NOMO-1 treated with DMSO at 0.1 percent for 48 hours (cell line): ENCODE measurements around the gene PTH1R.
"Not testable (repeated sequence)": the region's sequence is repeated elsewhere in the genome, so short reads cannot be mapped to it uniquely, and the experiment has no call there.

Source experiments
- DNase-seq: peaks from one replicate; lab custom pipeline; 2025; ENCODE audit not compliant: unreplicated experiment; lab: John Stamatoyannopoulos, UW

The PTH1R gene

GRCh38 chr3:46909535-46910161 lies 32.1 kb downstream of the PTH1R start:
- peak; percentile 84 for DNase-seq

DNA sequence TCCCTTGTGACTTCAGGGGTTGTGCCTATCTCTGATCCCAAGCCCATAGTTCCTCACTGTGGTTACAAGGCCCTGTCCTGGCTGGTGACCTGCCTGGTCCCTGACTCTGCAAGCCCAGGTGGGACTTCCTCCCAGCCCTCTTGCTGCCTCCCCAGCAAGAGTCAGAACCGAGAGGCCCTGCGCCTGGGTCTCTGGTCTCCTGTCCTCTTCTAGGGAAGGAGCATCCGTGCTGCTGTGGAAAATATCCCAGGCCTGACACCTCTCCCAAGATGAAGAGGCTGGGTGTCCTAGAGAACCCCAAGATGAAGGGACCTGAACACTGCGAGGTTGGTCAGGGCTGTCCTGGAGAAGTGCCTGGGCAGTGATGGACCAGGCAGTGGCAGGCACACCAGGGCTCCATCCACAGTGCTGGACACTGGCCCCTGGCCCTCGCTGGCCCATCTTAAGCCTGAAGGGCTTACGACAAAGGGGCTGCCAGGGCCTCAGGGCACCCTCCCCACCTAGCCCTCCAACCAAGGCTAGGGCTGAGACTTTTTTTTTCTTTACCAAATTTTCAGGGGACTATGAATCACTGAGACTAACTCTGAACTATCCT lies 32.7 kb downstream of the PTH1R start:
- DNase-seq, result no peak

DNA sequence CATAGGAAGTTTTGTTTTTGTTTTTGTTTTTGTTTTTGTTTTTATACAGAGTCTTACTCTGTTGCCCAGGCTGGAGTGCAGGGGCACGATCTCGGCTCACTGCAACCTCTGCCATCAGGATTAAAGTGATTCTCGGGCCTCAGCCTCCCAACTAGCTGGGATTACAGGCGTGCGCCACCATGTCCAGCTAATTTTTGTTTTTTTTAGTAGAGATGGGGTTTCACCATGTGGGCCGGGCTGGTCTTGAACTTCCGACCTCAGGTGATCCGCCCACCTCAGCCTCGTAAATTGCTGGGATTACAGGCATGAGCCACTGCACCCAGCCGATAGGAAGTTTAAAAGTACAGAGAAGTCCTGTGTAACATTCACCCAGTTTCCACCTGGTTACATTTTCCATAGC lies 33.4 kb downstream of the PTH1R start:
- not testable (repeated sequence) for DNase-seq

GRCh38 chr3:46912986-46913385 lies 35.5 kb downstream of the PTH1R start:
- no peak for DNase-seq

GRCh38 chr3:46913644-46914043 lies 36.1 kb downstream of the PTH1R start:
- no peak for DNase-seq

GRCh38 chr3:46914849-46915248 lies 37.3 kb downstream of the PTH1R start:
- DNase-seq, result no peak

GRCh38 chr3:46915297-46915822 lies 37.8 kb downstream of the PTH1R start:
- no peak for DNase-seq

- no peak for DNase-seq
These were observed 38.8 kb downstream of the PTH1R start for GRCh38 chr3:46916278-46916677.

DNA sequence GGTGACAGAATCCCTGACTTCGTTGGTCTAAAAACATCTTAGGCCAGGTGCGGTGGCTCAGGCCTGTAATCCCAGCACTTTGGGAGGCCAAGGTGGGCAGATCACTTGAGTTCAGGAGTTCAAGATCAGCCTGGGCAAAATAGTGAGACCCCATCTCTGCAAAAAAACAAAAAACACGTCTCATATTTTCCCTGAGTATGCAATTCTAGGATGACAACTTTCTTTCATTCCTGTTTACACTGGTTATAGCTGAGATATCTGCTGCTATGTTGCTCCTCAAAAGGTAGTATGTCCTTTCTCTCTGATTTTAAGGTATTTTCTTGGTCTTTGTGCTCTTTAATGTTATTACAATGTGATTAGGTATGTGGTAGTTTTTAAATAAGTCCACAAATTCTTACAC lies 39.3 kb downstream of the PTH1R start:
- DNase-seq, result no peak

- no peak for DNase-seq
These were observed 39.7 kb downstream of the PTH1R start for GRCh38 chr3:46917257-46917656.

DNA sequence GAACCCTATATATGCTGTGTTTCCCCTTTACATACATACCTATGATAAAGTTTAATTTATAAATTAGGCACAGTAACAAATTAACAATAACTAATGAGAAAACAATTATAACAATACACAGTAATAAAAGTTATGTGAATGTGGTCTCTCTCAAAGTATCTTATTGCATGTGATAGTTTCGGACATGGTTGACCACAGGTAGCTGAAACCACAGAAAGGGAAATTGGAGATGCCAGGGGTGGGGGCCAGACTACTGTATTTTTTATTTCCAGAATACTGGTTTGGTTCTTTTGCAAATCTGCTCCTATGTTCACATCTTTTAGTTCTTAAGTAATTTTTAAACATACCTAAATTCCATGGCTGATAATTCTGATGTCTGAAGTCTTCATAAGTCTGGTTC lies 40.7 kb downstream of the PTH1R start:
- no peak for DNase-seq

DNA sequence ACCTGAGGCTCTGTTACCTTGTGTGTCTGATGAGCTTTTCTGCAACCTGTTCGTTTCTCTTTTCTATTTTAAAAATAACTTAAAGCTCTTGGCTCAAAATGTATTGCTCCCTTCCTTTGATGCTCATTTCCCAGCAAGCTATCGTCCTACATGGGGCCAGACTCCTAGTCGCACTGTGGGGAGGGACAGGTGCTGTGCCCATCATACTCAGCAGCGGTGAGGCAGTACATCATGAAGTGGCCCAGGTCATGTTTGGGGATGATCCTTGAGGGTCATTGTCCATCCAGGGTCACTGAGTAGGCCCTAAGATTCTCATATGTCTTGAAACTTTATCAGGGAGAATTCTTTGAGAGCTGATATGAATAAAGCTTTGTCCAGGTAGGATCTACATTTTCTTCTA lies 41.1 kb downstream of the PTH1R start:
- DNase-seq, result no peak

DNA sequence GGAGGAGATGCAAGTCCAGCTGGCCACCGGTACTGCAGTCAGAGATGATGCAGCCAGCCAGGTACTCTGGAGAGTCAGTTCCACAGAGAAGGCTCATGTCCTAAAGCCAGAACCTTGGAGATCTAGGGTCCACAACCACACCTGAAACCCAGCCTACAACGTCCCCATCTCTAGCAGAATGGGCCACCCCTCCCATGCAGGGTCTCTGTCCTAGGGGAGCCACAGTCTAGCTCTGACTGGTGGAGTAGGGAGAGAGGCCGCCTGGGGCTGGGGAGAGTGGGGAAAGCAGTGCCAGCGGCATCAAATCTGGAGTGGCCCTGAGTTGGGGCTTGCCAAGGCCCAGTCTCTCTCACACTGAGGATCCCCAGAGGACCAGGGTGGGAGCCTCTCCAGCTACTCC lies 43.5 kb downstream of the PTH1R start:
- no peak for DNase-seq

DNA sequence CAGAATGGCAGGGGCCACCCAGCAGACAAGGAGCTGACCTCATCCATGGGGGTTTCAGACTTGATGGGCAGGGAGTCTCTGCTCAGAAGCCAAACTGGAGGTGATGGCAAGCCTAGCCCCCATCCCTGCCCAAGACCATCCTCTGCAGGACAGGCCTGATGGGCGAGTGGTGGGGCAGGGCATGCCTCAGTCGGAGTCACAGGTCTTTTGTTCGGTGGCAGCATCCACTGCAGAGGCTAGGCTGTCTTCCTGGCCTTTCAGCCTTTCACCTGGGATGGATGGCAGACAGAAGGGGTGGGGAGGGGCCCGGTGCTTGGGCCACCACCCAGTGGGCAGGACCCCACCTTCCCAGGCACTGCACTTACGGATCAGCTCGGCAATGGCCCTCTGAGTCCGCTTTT lies 44.4 kb downstream of the PTH1R start:
- no peak for DNase-seq

- DNase-seq, result no peak
These were observed 44.9 kb downstream of the PTH1R start for GRCh38 chr3:46922426-46922825.

GRCh38 chr3:46922871-46923558 lies 45.5 kb downstream of the PTH1R start:
- DNase-seq, result no peak

- peak; percentile 10 for DNase-seq
These were observed 46.2 kb downstream of the PTH1R start for GRCh38 chr3:46923559-46924350.

DNA sequence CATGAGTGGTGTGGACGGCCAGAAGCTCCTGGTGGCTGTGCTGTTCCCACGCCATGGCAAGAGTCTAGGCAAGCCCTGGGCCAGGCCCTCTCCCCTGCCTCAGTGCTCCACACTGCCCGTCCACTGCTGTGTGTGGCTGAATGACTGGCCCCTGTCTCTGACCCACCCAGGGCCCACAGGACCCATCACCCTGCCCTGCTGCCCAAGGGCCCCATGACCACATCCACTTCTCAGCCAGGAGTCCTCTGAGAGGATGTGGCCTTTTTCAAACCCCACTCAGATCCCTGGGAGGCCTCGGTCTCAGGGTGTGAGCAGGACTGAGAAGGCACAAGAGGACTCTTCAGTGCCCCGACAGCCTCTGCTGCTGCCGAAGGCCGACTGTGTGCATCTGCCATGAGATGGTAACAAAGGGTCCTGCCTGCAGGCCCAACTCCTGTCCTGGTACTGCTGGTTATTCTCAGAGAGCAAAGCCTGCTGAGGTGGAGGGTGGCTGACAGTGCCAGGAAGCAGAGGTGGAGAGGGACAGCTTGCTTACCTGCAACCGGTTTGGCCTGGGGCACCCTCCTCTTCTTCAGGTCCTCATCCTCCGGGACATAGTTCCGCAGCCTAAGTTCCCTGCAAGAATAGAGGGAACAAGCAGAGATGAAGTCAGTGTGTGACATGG lies 47.5 kb downstream of the PTH1R start:
- no peak for DNase-seq

DNA sequence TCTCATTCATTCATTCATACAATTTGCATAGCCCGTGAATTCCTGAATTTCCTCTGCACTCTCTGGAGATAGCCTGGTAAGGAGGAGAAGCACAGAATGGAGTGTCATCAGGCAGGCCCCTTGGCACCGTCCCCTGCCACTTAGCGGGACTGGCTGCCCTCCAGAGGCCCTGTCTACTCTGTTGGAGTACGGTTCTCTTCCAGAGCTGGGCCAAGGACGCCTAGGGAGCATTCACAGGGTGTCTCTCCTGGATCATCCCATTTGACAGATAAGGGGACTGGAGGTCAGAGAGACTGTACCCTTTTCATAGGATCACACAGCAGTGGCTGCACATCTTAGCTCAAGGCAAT lies 48.0 kb downstream of the PTH1R start:
- no peak for DNase-seq

DNA sequence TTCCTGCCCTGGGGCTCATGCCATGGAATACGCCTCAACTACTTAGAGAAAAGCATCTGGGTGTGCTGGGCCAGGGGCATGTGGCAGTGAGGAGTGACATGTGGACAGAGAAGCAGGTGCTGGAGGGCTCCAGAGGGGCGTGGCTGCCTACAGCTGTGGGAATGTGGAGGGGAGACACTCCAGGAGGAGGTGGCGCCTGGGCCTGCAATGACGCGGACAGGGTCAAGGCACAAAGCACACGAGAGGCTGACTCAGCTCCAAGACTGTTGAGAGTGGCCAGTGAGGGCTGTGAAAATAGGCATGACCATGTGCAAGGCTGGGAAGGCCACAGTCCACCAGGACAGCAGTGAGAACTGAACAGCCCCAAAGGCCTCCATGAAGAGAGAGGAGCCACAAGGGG lies 48.5 kb downstream of the PTH1R start:
- no peak for DNase-seq

DNA sequence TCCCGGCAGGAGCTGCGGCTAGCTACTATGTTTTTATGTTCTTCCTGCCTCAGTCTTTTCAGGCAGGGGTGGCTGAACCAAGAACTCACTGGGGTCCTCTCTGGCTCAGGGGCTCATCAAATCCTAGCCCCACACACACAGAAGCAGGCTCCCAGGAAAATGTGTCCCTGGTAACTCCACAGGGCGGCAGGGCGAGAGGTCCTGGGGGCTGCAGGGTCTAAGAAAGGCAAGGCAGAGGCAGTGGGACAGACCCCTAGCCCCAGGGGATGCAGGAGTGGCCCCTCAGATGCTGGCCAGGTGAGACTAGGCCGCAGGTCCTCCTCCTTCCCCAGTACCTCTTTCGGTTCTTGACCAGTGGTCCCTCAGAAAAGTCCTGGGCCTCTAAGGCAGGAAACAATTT lies 48.9 kb downstream of the PTH1R start:
- no peak for DNase-seq
